GM21423 (cell line): ENCODE data around the gene LYPLA2.
"Not testable (repeated sequence)": the region's sequence is repeated elsewhere in the genome, so short reads cannot be mapped to it uniquely, and the experiment has no call there.

Source experiments
- ATAC-seq: cut with Tn5 transposase; IDR thresholded peaks from one replicate; pipeline ENCODE4 v1.9.1; 2021; ENCODE audit warnings: mild to moderate bottlenecking, moderate library complexity; ENCODE audit not compliant: unreplicated experiment

LYPLA2 gene

DNA sequence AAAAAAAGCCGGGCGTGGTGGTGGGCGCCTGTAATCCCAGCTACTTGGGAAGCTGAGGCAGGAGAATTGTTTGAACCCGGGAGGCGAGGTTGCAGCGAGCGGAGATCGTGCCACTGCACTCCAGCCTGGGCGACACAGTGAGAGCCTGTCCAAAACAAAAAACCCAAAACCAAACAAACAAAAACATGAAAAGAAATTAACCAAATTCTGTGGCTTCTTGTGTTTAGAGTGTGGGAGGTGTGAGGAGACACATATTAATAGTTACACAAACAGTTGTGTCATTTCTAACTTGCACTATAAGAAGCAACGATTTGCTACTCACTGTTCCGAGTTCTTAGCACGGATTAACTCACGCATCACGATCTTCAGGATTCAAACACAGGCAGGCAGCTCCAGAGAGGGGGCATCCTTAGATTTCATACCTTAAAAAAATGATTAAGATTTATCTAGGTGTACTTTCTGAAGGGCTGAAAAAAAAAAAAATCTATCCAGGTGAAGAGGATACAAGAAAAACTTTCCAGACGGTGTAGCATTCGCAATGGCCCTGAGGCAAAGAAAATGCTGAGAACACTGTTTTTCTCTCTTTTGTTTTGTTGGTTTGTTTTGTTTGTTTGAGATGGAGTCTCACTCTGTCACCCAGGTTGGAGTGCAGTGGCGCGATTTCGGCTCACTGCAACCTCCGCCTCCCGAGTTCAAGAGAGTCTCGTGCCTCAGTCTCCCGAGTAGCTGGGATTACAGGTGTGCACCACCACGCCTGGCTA, 35.0 kb downstream of the LYPLA2 start:
- ATAC-seq = no peak

DNA sequence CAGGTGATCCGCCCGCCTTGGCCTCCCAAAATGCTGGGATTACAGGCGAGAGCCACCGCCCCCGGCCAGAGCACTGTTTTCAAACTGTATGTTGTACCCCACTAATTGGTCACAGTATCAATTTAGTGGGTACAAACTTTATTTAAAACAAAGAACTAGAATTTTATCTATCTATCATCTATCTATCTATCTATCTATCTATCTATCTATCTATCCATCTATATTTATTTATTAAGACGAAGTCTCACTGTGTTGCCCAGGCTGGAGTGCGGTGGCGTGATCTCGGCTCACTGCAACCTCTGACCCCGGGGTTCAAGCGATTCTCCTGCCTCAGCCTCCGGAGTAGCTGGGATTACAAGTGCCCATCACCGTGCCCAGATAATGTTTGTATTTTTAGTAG, 35.6 kb downstream of the LYPLA2 start:
- ATAC-seq = not testable (repeated sequence)

DNA sequence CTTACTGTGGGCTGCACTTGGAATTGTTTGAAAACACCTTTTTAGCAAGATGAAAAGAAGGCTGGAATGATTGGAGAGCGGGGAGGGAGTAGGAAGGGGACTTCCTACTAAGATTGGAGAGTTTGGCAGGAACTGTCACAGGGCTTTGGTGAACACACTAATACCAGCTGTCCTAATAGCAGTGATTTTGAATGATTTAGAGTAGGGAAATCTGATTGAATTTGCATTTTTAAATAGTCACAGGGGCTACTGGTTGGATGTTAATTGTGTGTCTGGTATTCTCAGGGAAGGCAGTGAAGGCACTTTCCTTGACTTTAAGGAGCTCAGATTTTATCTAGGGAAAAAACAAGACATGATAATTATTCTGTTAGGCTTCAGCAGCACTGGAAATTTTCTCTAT, 36.8 kb downstream of the LYPLA2 start:
- no peak for ATAC-seq

DNA sequence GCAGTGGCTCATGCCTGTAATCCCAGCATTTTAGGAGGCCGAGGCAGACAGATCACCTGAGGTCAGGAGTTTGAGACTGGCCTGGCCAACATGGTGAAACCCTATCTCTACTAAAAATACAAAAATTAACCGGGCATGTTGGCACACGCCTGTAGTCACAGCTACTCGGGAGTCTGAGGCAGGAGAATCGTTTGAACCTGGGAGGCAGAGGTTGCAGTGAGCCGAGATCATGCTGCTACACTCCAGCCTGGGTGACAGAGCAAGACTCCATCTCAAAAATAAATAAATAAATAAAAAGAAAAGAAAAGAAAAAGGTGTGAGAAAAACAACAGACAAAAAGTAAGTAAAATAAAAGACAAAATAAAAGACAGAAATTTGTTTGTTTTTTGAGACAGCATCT, 43.2 kb downstream of the LYPLA2 start:
- ATAC-seq = not testable (repeated sequence)

DNA sequence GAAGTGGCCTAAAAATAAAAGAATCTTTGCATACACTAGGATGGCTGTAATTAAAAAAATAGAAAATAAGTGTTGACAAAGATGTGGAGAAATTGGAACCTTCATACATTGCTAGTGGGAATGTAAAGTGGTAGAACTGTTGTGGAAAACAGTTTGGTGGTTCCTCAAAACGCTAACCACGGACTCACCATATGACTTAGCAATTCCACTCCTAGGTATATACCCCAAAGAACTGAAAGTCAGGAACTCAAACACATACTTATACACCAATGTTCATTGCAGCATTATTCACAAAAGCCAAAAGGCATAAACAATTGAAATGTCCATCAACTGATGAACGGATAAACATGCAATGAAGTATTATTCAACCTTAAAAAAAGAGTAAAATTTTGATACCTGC, 45.1 kb downstream of the LYPLA2 start:
- ATAC-seq = no peak

DNA sequence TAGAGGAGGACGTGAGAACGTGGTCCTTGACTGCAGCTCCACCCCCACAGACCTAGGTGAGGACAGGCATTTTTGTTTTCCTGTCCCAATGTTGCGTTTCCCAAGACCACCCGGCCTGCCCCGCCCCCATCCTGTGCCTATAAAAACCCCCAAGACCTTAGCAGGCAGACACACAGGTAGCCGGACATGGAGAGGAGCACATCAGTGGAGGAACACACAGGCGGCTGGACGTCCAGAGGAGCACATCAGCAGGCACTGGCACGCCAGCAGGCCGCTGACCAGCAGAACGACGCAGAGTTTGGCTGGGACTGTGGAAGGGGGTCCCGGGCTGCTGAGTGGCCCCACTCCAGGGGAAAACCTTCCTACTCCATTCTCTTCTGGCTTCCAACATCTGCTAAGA, 47.0 kb downstream of the LYPLA2 start:
- ATAC-seq = no peak

DNA sequence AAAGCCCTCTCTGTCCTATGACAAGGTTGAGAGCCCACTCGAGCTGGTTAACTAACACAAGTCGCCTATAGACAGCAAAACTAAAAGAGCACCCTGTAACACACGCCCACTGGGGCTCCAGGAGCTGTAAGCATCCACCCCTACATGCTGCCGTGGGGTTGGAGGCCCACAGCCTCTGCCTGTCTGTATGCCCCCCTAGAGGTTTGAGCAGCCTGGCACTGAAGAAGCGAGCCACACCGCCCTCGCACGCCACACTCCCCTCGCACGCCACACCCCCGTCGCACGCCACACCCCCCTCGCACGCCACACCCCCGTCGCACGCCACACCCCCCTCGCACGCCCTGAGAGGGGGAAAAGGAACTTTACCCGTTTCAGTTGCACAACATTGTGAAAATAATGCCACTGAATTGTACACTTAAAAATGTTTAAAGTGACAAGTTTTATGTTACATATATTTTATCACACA, 47.5 kb downstream of the LYPLA2 start:
- ATAC-seq = no peak

DNA sequence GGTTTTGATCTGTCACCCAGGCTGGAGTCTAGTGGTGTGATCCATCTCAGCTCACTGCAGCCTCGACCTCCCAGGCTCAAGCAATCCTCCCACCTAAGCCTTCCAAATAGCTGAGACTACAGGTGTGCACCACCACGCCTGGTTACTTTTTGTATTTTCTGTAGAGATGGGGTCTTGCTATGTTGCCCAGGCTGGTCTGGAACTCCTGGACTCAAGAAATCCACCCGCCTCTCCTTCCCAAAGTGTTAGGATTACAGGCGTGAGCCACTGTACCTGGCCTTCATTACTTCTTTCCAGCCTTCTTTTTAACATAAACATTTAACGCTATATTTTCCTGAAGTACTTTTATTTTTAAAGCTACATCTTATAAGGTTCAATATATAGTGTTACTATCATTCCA, 52.7 kb downstream of the LYPLA2 start:
- no peak for ATAC-seq
